Cardiac ventricle fibroblast (primary cell): Measurements from ENCODE around the gene CXCL11. TPM values are rescaled to one million over a fixed set of nuclear protein-coding genes. Genes with fewer than 3 reads are reported as not detected.

Source experiments
- total RNA-seq: library from RNA; depleted of rRNA; stranded (reverse); fragments of >200 nt; gene quantifications from 2 replicates; pipeline ENCODE4 v1.2.3, GENCODE V29; 2015

Gene CXCL11
- total RNA-seq: not detected in 2 replicates

DNA sequence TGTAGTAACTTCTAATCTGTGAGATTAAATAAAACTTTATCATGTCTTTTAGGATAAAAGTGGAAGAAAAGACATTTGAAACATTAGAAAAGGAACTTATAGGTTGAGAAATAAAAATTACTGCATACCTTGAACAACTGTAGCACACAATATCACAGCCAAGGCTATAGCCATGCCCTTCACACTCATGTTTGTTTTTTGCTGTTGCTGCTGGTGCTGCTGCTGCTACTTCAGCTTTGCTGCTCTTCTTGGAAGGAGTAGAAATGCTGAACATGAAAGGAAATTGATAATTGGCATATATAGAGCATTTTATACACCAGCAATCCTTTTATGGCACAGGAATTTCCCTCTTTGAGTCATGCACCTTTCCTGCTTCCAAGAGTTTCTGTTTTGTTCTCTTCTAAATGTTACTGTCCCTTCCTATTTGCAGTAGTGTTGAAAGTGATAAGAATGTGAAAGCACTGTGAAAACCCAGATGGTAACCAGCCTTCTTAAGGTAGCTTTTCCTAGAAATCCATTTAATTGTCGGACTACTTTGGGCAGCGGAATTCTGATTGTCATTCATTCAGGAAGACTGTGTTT lies at the start of gene CXCL11:
TSS of gene CXCL11 (minus strand) at position 272 of the 582 bp plus-strand sequence. CDS start at position 189, 83 bp downstream.

DNA sequence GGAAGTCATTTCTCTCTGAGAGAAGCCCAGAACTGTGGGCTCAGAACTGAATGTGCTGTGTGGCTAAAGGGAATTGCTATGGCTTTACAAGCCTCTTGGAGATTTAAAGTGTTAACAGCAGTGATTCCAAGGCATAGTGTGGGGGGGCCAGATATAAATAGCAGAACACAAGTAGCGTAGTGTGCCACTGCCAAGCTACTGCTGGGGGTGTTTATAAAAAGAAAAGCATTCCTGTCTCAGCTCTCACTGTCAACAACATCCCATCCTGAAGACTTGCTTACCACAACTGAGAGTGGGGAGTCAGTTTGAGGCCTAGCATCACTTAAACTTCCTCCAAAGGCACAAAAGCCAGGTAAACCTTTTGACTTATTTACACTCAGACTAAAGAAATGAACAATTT lies 38.6 kb upstream of the CXCL11 start, which contains the start of gene ART3:
TSS of gene ART3 (plus strand) at position 242 of the 400 bp plus-strand sequence. CDS start 1,181 bp downstream, outside the sequence.

DNA sequence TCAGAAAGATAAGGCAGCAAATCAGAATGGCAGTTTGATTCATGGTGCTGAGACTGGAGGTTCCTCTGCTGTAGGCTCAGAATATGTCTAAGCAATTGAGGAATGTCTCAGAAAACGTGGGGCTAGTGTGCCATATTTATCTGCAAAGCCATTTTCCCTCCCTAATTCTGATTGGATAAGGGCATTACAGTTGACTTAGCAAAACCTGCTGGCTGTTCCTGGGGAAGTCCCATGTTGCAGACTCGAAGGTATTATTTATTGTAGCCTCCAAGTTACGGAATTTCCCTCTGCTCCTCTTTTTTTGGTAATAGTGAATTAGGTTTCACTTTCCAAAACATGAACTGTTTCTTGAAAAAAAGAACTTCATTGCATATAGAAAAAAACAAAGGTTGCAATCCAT lies 12.5 kb downstream of the CXCL11 start, which contains the start of gene CXCL10:
TSS of gene CXCL10 (minus strand) at position 109 of the 400 bp plus-strand sequence. CDS start at position 43, 66 bp downstream.

DNA sequence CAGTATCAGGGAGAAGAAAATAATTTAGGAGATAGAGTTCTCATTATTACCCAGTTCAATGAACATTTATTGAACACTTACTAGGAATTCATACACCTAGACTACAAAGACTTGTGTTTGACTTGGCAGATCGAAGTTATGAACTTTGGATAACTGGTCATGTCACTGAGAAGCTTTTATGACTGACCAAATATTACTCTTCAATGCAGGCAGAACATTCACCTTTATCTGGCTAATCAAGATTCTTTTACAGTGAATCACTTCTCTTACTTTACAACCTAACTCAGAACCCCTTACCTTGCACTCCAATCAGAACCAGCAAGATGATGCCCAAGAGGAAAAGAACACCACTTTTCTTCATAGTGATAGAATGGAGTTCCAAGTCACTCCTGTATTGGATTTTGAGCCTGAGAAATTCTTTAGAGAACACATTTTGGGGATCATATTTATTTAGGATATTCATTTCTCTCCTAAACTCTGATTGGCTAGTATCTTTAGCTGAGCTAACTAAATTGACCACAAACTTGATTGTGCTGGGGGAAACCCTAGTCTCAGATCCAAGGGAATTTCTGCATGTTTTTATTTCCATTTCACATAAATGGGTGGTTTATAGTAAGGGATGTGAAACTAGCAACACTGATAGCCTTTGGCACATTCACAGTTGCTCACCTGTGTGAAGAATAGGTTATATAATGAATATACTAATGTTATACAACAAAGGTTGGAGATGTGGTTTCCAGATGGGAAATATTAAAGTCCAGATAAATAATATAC lies 28.6 kb downstream of the CXCL11 start, which contains the start of gene CXCL9:
TSS of gene CXCL9 (minus strand) at position 421 of the 774 bp plus-strand sequence. CDS start at position 361, 60 bp downstream.

Other genes starting within 250 kb of the CXCL11 start
- not detected in 2 replicates for gene PPEF2, start 133.6 kb downstream of the CXCL11 start, total RNA-seq
- gene NAAA, start 95.1 kb downstream of the CXCL11 start, total RNA-seq: 14.9 and 26.0 TPM in 2 replicates
- gene SDAD1, start 45.1 kb downstream of the CXCL11 start, total RNA-seq: 23.4 and 28.5 TPM in 2 replicates
- not detected in 2 replicates for gene CXCL9, start 28.6 kb downstream of the CXCL11 start, total RNA-seq
- not detected in 2 replicates for gene CXCL10, start 12.6 kb downstream of the CXCL11 start, total RNA-seq
- not detected in 2 replicates for gene ART3, start 38.6 kb upstream of the CXCL11 start, total RNA-seq
- 23.0 and 30.6 TPM in 2 replicates for gene NUP54, start 112.3 kb upstream of the CXCL11 start, total RNA-seq
- 194 and 240 TPM in 2 replicates for gene SCARB2, start 177.8 kb upstream of the CXCL11 start, total RNA-seq
- gene FAM47E, start 215.7 kb upstream of the CXCL11 start, total RNA-seq: 0.44 and 0.78 TPM in 2 replicates